HepG2 (cell line): ENCODE results near the gene CLIP2. TPM values are rescaled to one million over a fixed set of nuclear protein-coding genes. Genes with fewer than 3 reads are reported as not detected.
A peak's percentile ranks its signal among the peaks of the same experiment; 100 is the strongest.
"Not testable (repeated sequence)": the region's sequence is repeated elsewhere in the genome, so short reads cannot be mapped to it uniquely, and the experiment has no call there.

Experiments
- ATAC-seq: fragments of 200-7000 bp; cut with Tn5 transposase; 3 replicates; pipeline ENCODE4 v1.9.1; 2020; ENCODE audit warnings: mild to moderate bottlenecking, moderate library complexity
- BruUV-seq: library from RNA; stranded (reverse); fragments of 400-500 nt; replicated peaks from 2 replicates; lab custom pipeline; 2021; lab: Mats Ljungman, UMichigan
- CTCF ChIA-PET: fragments of 300-600 bp; formaldehyde crosslinking; extraction: SDS; loops from one replicate; lab custom pipeline; 2021; ENCODE audit warnings: low total read pairs, inconsistent platforms, low intra/inter-chr PET ratio; lab: Yijun Ruan, JAX
- POLR2A ChIA-PET: fragments of 350-600 bp; sonication (Branson Sonifier 250); formaldehyde crosslinking; loops from one replicate; lab custom pipeline; 2020; ENCODE audit warnings: antibody characterized with exemption, inconsistent platforms; lab: Yijun Ruan, JAX
- DNase-seq: peaks from one replicate; pipeline ENCODE4 v3.0.0-alpha.2; 2015; ENCODE audit warnings: low spot score
- FAIRE-seq: peaks from 3 replicates; lab custom pipeline; 2011; peaks lifted over from hg19 to GRCh38; lab: Jason Lieb, UNC
- H2AFZ ChIP-seq: one replicate; pipeline ENCODE4 v1.6.1; 2011; ENCODE audit warnings: low read length, inconsistent platforms
- H3K27ac ChIP-seq: fragments of 300-600 bp; 3 replicates; pipeline ENCODE4 v1.8.0; 2011; ENCODE audit warnings: mixed run types, mild to moderate bottlenecking, mixed read lengths, low read length, inconsistent platforms; ENCODE audit not compliant: insufficient read depth; ENCODE audit errors: extremely low read length
- H3K27me3 ChIP-seq, 2 experiments: fragments of 200-600 bp in 1 of 2; 2 replicates in 1 of 2; 3 replicates in 1 of 2; pipeline versions ENCODE4 v1.6.0 to v1.8.0; 2011; ENCODE audit warnings: low read length in 2 of 2, mild to moderate bottlenecking in 2 of 2, moderate library complexity in 2 of 2, inconsistent platforms in 1 of 2; ENCODE audit not compliant: insufficient read depth in 2 of 2, control insufficient read depth in 1 of 2
- H3K36me3 ChIP-seq, 2 experiments: fragments of 200-600 bp in 1 of 2; replicated peaks in 1 of 2; 2 replicates in 1 of 2; 3 replicates in 1 of 2; pipeline versions ENCODE4 v1.5.1 to v1.8.0; 2011; ENCODE audit warnings: low read length in 2 of 2, inconsistent platforms in 1 of 2; ENCODE audit not compliant: insufficient read depth in 2 of 2, control insufficient read depth in 1 of 2
- H3K4me1 ChIP-seq: 2 replicates; pipeline ENCODE4 v1.5.1; 2012; ENCODE audit warnings: low read length, inconsistent platforms; ENCODE audit not compliant: insufficient read depth
- H3K4me2 ChIP-seq: 2 replicates; pipeline ENCODE4 v1.6.0; 2011; ENCODE audit warnings: low read depth, low read length, inconsistent platforms
- H3K4me3 ChIP-seq, 3 experiments: fragments of 200-600 bp in 1 of 3; sonication (generic), shearing (Covaris generic) in 1 of 3; replicated peaks in 1 of 3; 2 replicates each; pipeline ENCODE4 v1.5.1; 2011 to 2016; ENCODE audit warnings: low read length in 3 of 3, inconsistent platforms in 2 of 3, low read depth in 2 of 3, mild to moderate bottlenecking in 2 of 3, control low read depth in 1 of 3, mixed read lengths in 1 of 3; ENCODE audit not compliant: insufficient read depth in 1 of 3
- H3K79me2 ChIP-seq: one replicate; pipeline ENCODE4 v1.6.1; 2011; ENCODE audit warnings: low read length, inconsistent platforms; ENCODE audit not compliant: insufficient read depth
- H3K9ac ChIP-seq: 2 replicates; pipeline ENCODE4 v1.6.0; 2011; ENCODE audit warnings: mild to moderate bottlenecking, low read depth, low read length, inconsistent platforms; ENCODE audit not compliant: insufficient read depth
- H3K9me3 ChIP-seq: 2 replicates; pipeline ENCODE4 v1.5.1; 2012; ENCODE audit warnings: mild to moderate bottlenecking, low read length
- H4K20me1 ChIP-seq: 2 replicates; pipeline ENCODE4 v1.6.0; 2011; ENCODE audit warnings: inconsistent platforms, mild to moderate bottlenecking, low read length, moderate library complexity; ENCODE audit not compliant: insufficient read depth
- NR3C1 ChIP-seq: sonication (generic); formaldehyde crosslinking; IDR thresholded peaks from 2 replicates; pipeline ENCODE4 v1.4.0; 2020; ENCODE audit warnings: missing genetic modification reagents
- NRL ChIP-seq: sonication (generic); formaldehyde crosslinking; IDR thresholded peaks from 2 replicates; pipeline ENCODE4 v1.5.0; 2020; ENCODE audit warnings: missing genetic modification reagents, mild to moderate bottlenecking, moderate library complexity, borderline replicate concordance
- POLR2G ChIP-seq: fragments of 200-400 bp; formaldehyde crosslinking; IDR thresholded peaks from 2 replicates; pipeline ENCODE4 v1.6.1; 2018; ENCODE audit warnings: mild to moderate bottlenecking, low read depth, low read length, moderate library complexity
- SNAI1 ChIP-seq: sonication (generic); formaldehyde crosslinking; IDR thresholded peaks from 2 replicates; pipeline ENCODE4 v1.5.0; 2020; ENCODE audit warnings: mild to moderate bottlenecking, missing genetic modification reagents, borderline replicate concordance
- SRSF1 ChIP-seq: fragments of 200-400 bp; formaldehyde crosslinking; optimal IDR thresholded peaks from 2 replicates; pipeline ENCODE3; 2017; ENCODE audit warnings: mild to moderate bottlenecking, low read depth, low read length, moderate library complexity
- ZBTB7A ChIP-seq: sonication (generic); formaldehyde crosslinking; IDR thresholded peaks from 2 replicates; pipeline ENCODE4 v1.8.0; 2022; ENCODE audit warnings: mild to moderate bottlenecking, missing genetic modification reagents
- ZNF230 ChIP-seq: sonication (generic); formaldehyde crosslinking; IDR thresholded peaks from 2 replicates; pipeline ENCODE4 v1.4.0; 2020; ENCODE audit warnings: mild to moderate bottlenecking, missing genetic modification reagents
- ZNF30 ChIP-seq: sonication (generic); formaldehyde crosslinking; IDR thresholded peaks from 2 replicates; pipeline ENCODE4 v1.5.0; 2020; ENCODE audit warnings: mild to moderate bottlenecking, missing genetic modification reagents
- ZNF468 ChIP-seq: sonication (generic); formaldehyde crosslinking; IDR thresholded peaks from 2 replicates; pipeline ENCODE4 v1.8.0; 2022; ENCODE audit warnings: mild to moderate bottlenecking, moderate library complexity, missing genetic modification reagents
- ZNF629 ChIP-seq: sonication (generic); formaldehyde crosslinking; conservative IDR thresholded peaks from 2 replicates; pipeline ENCODE4 v1.5.0; 2020; ENCODE audit warnings: missing genetic modification reagents
- WGBS: methylation state at CpG from one replicate; pipeline ENCODE4 v1.1.6; 2017; ENCODE audit warnings: low lambda C conversion rate; 5-methylcytosine and 5-hydroxymethylcytosine counted together
- in situ Hi-C: cut with HindIII; loops from 2 replicates; pipeline ENCODE4 v1.10.0; 2017; ENCODE audit warnings: low pct_unique_long_range_greater_than_20kb; ENCODE audit not compliant: extremely low pct_ligation_motif_present
- intact Hi-C: fragments of 100-400 bp; cut with micrococcal nuclease; formaldehyde crosslinking; loops from one replicate; pipeline ENCODE4 v1.10.0; 2022; ENCODE audit not compliant: unreplicated experiment
- polyA plus RNA-seq, 8 experiments: library from polyadenylated mRNA; depleted of rRNA in 3 of 8; stranded (reverse) in 7 of 8; unstranded in 1 of 8; fragments of >200 nt; fragmentation: Illumina TruSeq in 4 of 8; extraction: Trizol in 4 of 8; gene quantifications; 2 replicates each; pipeline versions ENCODE4 v1.2.1 to v1.2.3, GENCODE V29; 2011 to 2016; ENCODE audit warnings: low read depth in 4 of 8, missing spikeins in 1 of 8, mixed read lengths in 1 of 8; ENCODE audit not compliant: insufficient read depth in 1 of 8
- total RNA-seq, 5 experiments: library from RNA; depleted of rRNA; stranded (reverse); fragments of >200 nt; fragmentation: Illumina TruSeq; extraction: Trizol; gene quantifications; 2 replicates each; pipeline ENCODE4 v1.2.3, GENCODE V29; 2016; ENCODE audit warnings: low read depth in 1 of 5

Gene CLIP2
- total and polyA plus RNA-seq, 2 of the 13 experiments (the other 11 are each of a cell fraction or from before 2014, with no cell fraction given), result 6.5 to 17.4 TPM

- intact Hi-C loops (no loop called here), in situ Hi-C loops (no loop called here)
- TF ChIP-seq SNAI1 (CRISPR knock-in tag) (no peak), SRSF1 (no peak), NR3C1 (CRISPR knock-in tag) (no peak), NRL (CRISPR knock-in tag) (no peak), ZNF629 (CRISPR knock-in tag) (no peak), ZNF468 (no peak), ZNF230 (CRISPR knock-in tag) (no peak), ZBTB7A (CRISPR knock-in tag) (no peak), POLR2G (no peak), ZNF30 (CRISPR knock-in tag) (no peak)
- ChIA-PET POLR2A (no interaction called here), CTCF (no interaction called here)
- Histone ChIP-seq H2AFZ (no peak overlapping the region), H3K79me2 (no peaks in the 10 kb centered on the region), H3K27ac (no peak overlapping the region), H3K4me2 (no peak overlapping the region), H3K9ac (no peak overlapping the region), H3K9me3 (no peaks in the 10 kb centered on the region), H3K27me3 (no peaks in the 10 kb centered on the region), H3K36me3 (no peaks in the 10 kb centered on the region), H3K4me1 (no peaks in the 10 kb centered on the region), H4K20me1 (no peaks in the 10 kb centered on the region), H3K4me3 (no peak overlapping the region)
- no TSS peak for BruUV-seq
- WGBS, result 0% methylated on average over 2 of the region's 2 CpGs
- ATAC-seq (0 out of 3 replicates have a peak, but pooled peaks have one; percentile 23), DNase-seq (no peak), FAIRE-seq (no peak)
Observed at GRCh38 chr7:74410772-74411171, 121.6 kb downstream of the CLIP2 start.

GRCh38 chr7:74411571-74411970, 122.4 kb downstream of the CLIP2 start:
- CTCF ChIA-PET, ATAC-seq, H3K27ac ChIP-seq, POLR2A ChIA-PET, BruUV-seq, H3K9me3 ChIP-seq, H2AFZ ChIP-seq, H4K20me1 ChIP-seq, DNase-seq, H3K36me3 ChIP-seq, H3K4me1 ChIP-seq, H3K79me2 ChIP-seq, intact Hi-C loops, H3K9ac ChIP-seq, H3K27me3 ChIP-seq, H3K4me3 ChIP-seq, in situ Hi-C loops, H3K4me2 ChIP-seq, FAIRE-seq: not testable (repeated sequence)
- 52% methylated on average over 5 of the region's 5 CpGs for WGBS
